RWPE1 (cell line): Measurements from ENCODE around the gene TDRD7.
"Not testable (repeated sequence)": the region's sequence is repeated elsewhere in the genome, so short reads cannot be mapped to it uniquely, and the experiment has no call there.

Source experiments
- CTCF ChIA-PET: fragments of 350-600 bp; sonication (Branson Sonifier 250); formaldehyde crosslinking; extraction: SDS; loops from one replicate; lab custom pipeline; 2021; lab: Yijun Ruan, JAX
- POLR2A ChIA-PET: fragments of 400-600 bp; formaldehyde crosslinking; extraction: SDS; loops from one replicate; lab custom pipeline; 2020; ENCODE audit warnings: antibody characterized with exemption; ENCODE audit not compliant: low non-redundant PET; lab: Yijun Ruan, JAX
- DNase-seq: peaks from one replicate; pipeline ENCODE4 v3.0.0; 2012; ENCODE audit warnings: low spot score
- H3K27ac ChIP-seq: fragments of 450-650 bp; 2 replicates; pipeline ENCODE4 v1.5.1; 2017
- CTCF ChIP-seq: fragments of 450-650 bp; conservative IDR thresholded peaks from 2 replicates; pipeline ENCODE4 v1.5.1; 2017; ENCODE audit warnings: low read depth, mild to moderate bottlenecking

The TDRD7 gene

GRCh38 chr9:97440160-97440559 lies 28.3 kb downstream of the TDRD7 start:
- ChIA-PET CTCF (interaction anchor here (0.7 to 1.4 kb wide), 2 partner anchors 40 to 158 kb away, joined by 4 to 5 read pairs; no protein-coding TSS in a partner anchor), POLR2A (no interaction called here)
- DNase-seq: no peak
- no peak for TF ChIP-seq CTCF
- H3K27ac ChIP-seq: no peak overlapping the region

- peak; percentile 44 for DNase-seq
Observed at GRCh38 chr9:97441729-97442128, 29.8 kb downstream of the TDRD7 start.

GRCh38 chr9:97445119-97445701 lies 33.3 kb downstream of the TDRD7 start:
- no peak for DNase-seq
- TF ChIP-seq CTCF: no peak
- H3K27ac ChIP-seq: no peak overlapping the region
- CTCF ChIA-PET: interaction anchor here (1.2 to 1.5 kb wide), 2 partner anchors 154 to 589 kb away, joined by 3 to 5 read pairs; no protein-coding TSS in a partner anchor
- POLR2A ChIA-PET: no interaction called here

More at GRCh38 chr9:97441729-97442128, 29.8 kb downstream of the TDRD7 start:
- no peak overlapping the region for H3K27ac ChIP-seq
- TF ChIP-seq CTCF: no peak
- CTCF ChIA-PET: interaction anchor here (0.7 to 0.9 kb wide), 2 partner anchors 27 to 159 kb away, joined by 3 to 4 read pairs; no protein-coding TSS in a partner anchor
- POLR2A ChIA-PET: no interaction called here

- POLR2A ChIA-PET: no interaction called here
- CTCF ChIA-PET: interaction anchor here (0.6 to 1.5 kb wide), 2 partner anchors 114 to 152 kb away, joined by 3 to 5 read pairs; no protein-coding TSS in a partner anchor
- no peak for TF ChIP-seq CTCF
- H3K27ac ChIP-seq: no peak overlapping the region
- DNase-seq: no peak
Observed at GRCh38 chr9:97447001-97447400, 35.1 kb downstream of the TDRD7 start.

GRCh38 chr9:97453573-97453972 lies 41.7 kb downstream of the TDRD7 start:
- H3K27ac ChIP-seq, POLR2A ChIA-PET, DNase-seq, CTCF ChIA-PET: not testable (repeated sequence)

GRCh38 chr9:97456841-97457240 lies 44.9 kb downstream of the TDRD7 start:
- CTCF ChIA-PET: interaction anchor here (0.6 to 0.7 kb wide), 2 partner anchors 71 to 190 kb away, joined by 3 to 4 read pairs; no protein-coding TSS in a partner anchor
- H3K27ac ChIP-seq, DNase-seq, POLR2A ChIA-PET: not testable (repeated sequence)

GRCh38 chr9:97459326-97459725 lies 47.4 kb downstream of the TDRD7 start:
- TF ChIP-seq CTCF: no peak
- no peak for DNase-seq
- CTCF ChIA-PET: interaction anchor here (0.8 to 1.0 kb wide), 2 partner anchors 109 to 140 kb away, joined by 3 to 7 read pairs; no protein-coding TSS in a partner anchor
- POLR2A ChIA-PET: no interaction called here
- no peak overlapping the region for H3K27ac ChIP-seq
